Activated CD8-positive, alpha-beta memory T cell treated with anti-CD3 and anti-CD28 coated beads, Interleukin-2, amount 50 U/mL, for 48 hours (primary cell): ENCODE data around the gene EXOSC1.
A peak's percentile ranks its signal among the peaks of the same experiment; 100 is the strongest.
"Not testable (repeated sequence)": the region's sequence is repeated elsewhere in the genome, so short reads cannot be mapped to it uniquely, and the experiment has no call there.

Source experiments
- DNase-seq: peaks from one replicate; pipeline ENCODE4 v3.0.0-alpha.2; 2020

Gene EXOSC1

GRCh38 chr10:97445722-97446639 is at the start of gene EXOSC1, which contains the start of gene ZDHHC16:
EXOSC1 (minus strand) TSS chr10:97446006; CDS start chr10:97445985, 21 bp downstream.
ZDHHC16 (plus strand) TSS chr10:97446175; CDS start chr10:97451676, 5,501 bp downstream.
- DNase-seq, result peak; percentile 92

- DNase-seq, result no peak
Observed at GRCh38 chr10:97494863-97495506, 49.2 kb upstream of the EXOSC1 start.

GRCh38 chr10:97494151-97494550 is 48.3 kb upstream of the EXOSC1 start:
- DNase-seq, result no peak

GRCh38 chr10:97490592-97490991 is 44.8 kb upstream of the EXOSC1 start:
- no peak for DNase-seq

GRCh38 chr10:97485647-97486281 is 40.0 kb upstream of the EXOSC1 start:
- DNase-seq, result no peak

- no peak for DNase-seq
Observed at GRCh38 chr10:97483921-97484320, 38.1 kb upstream of the EXOSC1 start.

GRCh38 chr10:97483506-97483905 is 37.7 kb upstream of the EXOSC1 start:
- no peak for DNase-seq

GRCh38 chr10:97482381-97482780 is 36.6 kb upstream of the EXOSC1 start:
- DNase-seq, result no peak

GRCh38 chr10:97481071-97481470 is 35.3 kb upstream of the EXOSC1 start:
- DNase-seq, result no peak

GRCh38 chr10:97479939-97480338 is 34.1 kb upstream of the EXOSC1 start:
- DNase-seq, result no peak

GRCh38 chr10:97479410-97479809 is 33.6 kb upstream of the EXOSC1 start:
- not testable (repeated sequence) for DNase-seq

GRCh38 chr10:97475936-97476594 is 30.3 kb upstream of the EXOSC1 start:
- DNase-seq, result no peak

GRCh38 chr10:97474918-97475317 is 29.1 kb upstream of the EXOSC1 start:
- DNase-seq, result no peak

- DNase-seq, result not testable (repeated sequence)
Observed at GRCh38 chr10:97468781-97469180, 23.0 kb upstream of the EXOSC1 start.

GRCh38 chr10:97468162-97468561 is 22.4 kb upstream of the EXOSC1 start:
- no peak for DNase-seq

- no peak for DNase-seq
Observed at GRCh38 chr10:97466755-97467154, 20.9 kb upstream of the EXOSC1 start.

- DNase-seq, result no peak
Observed at GRCh38 chr10:97465982-97466381, 20.2 kb upstream of the EXOSC1 start.

- DNase-seq, result no peak
Observed at GRCh38 chr10:97464226-97464625, 18.4 kb upstream of the EXOSC1 start.

GRCh38 chr10:97463363-97464132 is 17.7 kb upstream of the EXOSC1 start:
- DNase-seq, result no peak

- no peak for DNase-seq
Observed at GRCh38 chr10:97462309-97462708, 16.5 kb upstream of the EXOSC1 start.

GRCh38 chr10:97459933-97460332 is 14.1 kb upstream of the EXOSC1 start:
- no peak for DNase-seq

- DNase-seq, result no peak
Observed at GRCh38 chr10:97459111-97459510, 13.3 kb upstream of the EXOSC1 start.
